NCI-H1105 treated with DMSO at 0.1 percent for 48 hours (cell line): Measurements from ENCODE around the gene GRIK4.
"Not testable (repeated sequence)": the region's sequence is repeated elsewhere in the genome, so short reads cannot be mapped to it uniquely, and the experiment has no call there.

Source experiments
- DNase-seq: peaks from one replicate; lab custom pipeline; 2025; lab: John Stamatoyannopoulos, UW

The GRIK4 gene

GRCh38 chr11:120511116-120511819 is at the start of gene GRIK4:
Gene GRIK4, plus strand, starts transcription at chr11:120511748. Its CDS starts 148,571 bp downstream, at chr11:120660319.
- DNase-seq = peak; percentile 85

GRCh38 chr11:120462825-120463224 is 48.7 kb upstream of the GRIK4 start:
- no peak for DNase-seq

- DNase-seq = no peak
Measured at GRCh38 chr11:120465921-120466534, 45.5 kb upstream of the GRIK4 start.

GRCh38 chr11:120467627-120468026 is 43.9 kb upstream of the GRIK4 start:
- no peak for DNase-seq

- no peak for DNase-seq
Measured at GRCh38 chr11:120471131-120471530, 40.4 kb upstream of the GRIK4 start.

- no peak for DNase-seq
Measured at GRCh38 chr11:120471994-120472393, 39.6 kb upstream of the GRIK4 start.

GRCh38 chr11:120473503-120473902 is 38.0 kb upstream of the GRIK4 start:
- no peak for DNase-seq

GRCh38 chr11:120482149-120482548 is 29.4 kb upstream of the GRIK4 start:
- peak; percentile 21 for DNase-seq

GRCh38 chr11:120484722-120485121 is 26.8 kb upstream of the GRIK4 start:
- DNase-seq = no peak

GRCh38 chr11:120486138-120486537 is 25.4 kb upstream of the GRIK4 start:
- DNase-seq = peak; percentile 11

GRCh38 chr11:120489799-120490198 is 21.7 kb upstream of the GRIK4 start:
- DNase-seq = peak; percentile 18

GRCh38 chr11:120492486-120492885 is 19.1 kb upstream of the GRIK4 start:
- no peak for DNase-seq

- no peak for DNase-seq
Measured at GRCh38 chr11:120494595-120494994, 17.0 kb upstream of the GRIK4 start.

GRCh38 chr11:120499088-120499487 is 12.5 kb upstream of the GRIK4 start:
- DNase-seq = no peak

GRCh38 chr11:120499859-120500258 is 11.7 kb upstream of the GRIK4 start:
- DNase-seq = no peak

GRCh38 chr11:120500414-120501071 is 11.0 kb upstream of the GRIK4 start:
- DNase-seq = peak; percentile 29

- no peak for DNase-seq
Measured at GRCh38 chr11:120501440-120501839, 10.1 kb upstream of the GRIK4 start.

- no peak for DNase-seq
Measured at GRCh38 chr11:120501976-120502755, 9.4 kb upstream of the GRIK4 start.

GRCh38 chr11:120503529-120503928 is 8.0 kb upstream of the GRIK4 start:
- DNase-seq = not testable (repeated sequence)

- no peak for DNase-seq
Measured at GRCh38 chr11:120505801-120506425, 5.6 kb upstream of the GRIK4 start.

GRCh38 chr11:120509346-120510053 is 2.0 kb upstream of the GRIK4 start:
- no peak for DNase-seq
